ENCODE data around the gene THOC6. TPM values are rescaled to one million over a fixed set of nuclear protein-coding genes. Genes with fewer than 3 reads are reported as not detected.
"Not testable (repeated sequence)": the region's sequence is repeated elsewhere in the genome, so short reads cannot be mapped to it uniquely, and the experiment has no call there.

The THOC6 gene
- total and polyA plus RNA-seq, 4 donors: 10.8 to 14.8 (median 11.7) TPM

GRCh38 chr16:3051494-3051893 lies 27.7 kb downstream of the THOC6 start:
- no peak for TF ChIP-seq CTCF (IDR thresholded peaks at IDR 0.05; ENCODE audit: low read depth, low read length, missing input control)
- no peak for TF ChIP-seq ATF3 (IDR thresholded peaks at IDR 0.05)
- TF ChIP-seq JUND (IDR thresholded peaks at IDR 0.05): no peak
- TF ChIP-seq RAD21 (IDR thresholded peaks at IDR 0.05): no peak
- no peak for TF ChIP-seq FOXA1 (IDR thresholded peaks at IDR 0.05)
- TF ChIP-seq TAF1 (conservative IDR thresholded peaks at IDR 0.05): no peak
- no peak for TF ChIP-seq HNF4A (conservative IDR thresholded peaks at IDR 0.05)
- TF ChIP-seq HNF4G (IDR thresholded peaks at IDR 0.05): no peak
- TF ChIP-seq ZBTB33 (IDR thresholded peaks at IDR 0.05): no peak
- no peak for TF ChIP-seq REST (IDR thresholded peaks at IDR 0.05)
- TF ChIP-seq NR2F2 (IDR thresholded peaks at IDR 0.05): no peak
- TF ChIP-seq MAX (IDR thresholded peaks at IDR 0.05): no peak
- no peak for TF ChIP-seq FOXA2 (IDR thresholded peaks at IDR 0.05)
- TF ChIP-seq EGR1 (IDR thresholded peaks at IDR 0.05; ENCODE audit: low read depth in 2 of 2): no peak
- no peak for TF ChIP-seq GABPA (IDR thresholded peaks at IDR 0.05 in 1 of 2, conservative IDR thresholded peaks at IDR 0.05 in 1 of 2)
- TF ChIP-seq YY1 (IDR thresholded peaks at IDR 0.05): no peak
- TF ChIP-seq RXRA (IDR thresholded peaks at IDR 0.05): no peak
- no peak for TF ChIP-seq SP1 (IDR thresholded peaks at IDR 0.05)
- H3K36me3 ChIP-seq (ENCODE audit: control insufficient read depth in 4 of 4, insufficient read depth in 3 of 4, low read depth in 1 of 4, low read length in 3 of 4): peaks cover 0 to 2% (median 0%) of the 10 kb centered on the region in 4 donors
- H3K27ac ChIP-seq (ENCODE audit: low read depth in 1 of 2, low read length in 2 of 2): no peak overlapping the region

GRCh38 chr16:3052571-3053329 lies 28.9 kb downstream of the THOC6 start:
- WGBS: 78% methylated on average over 11 of the region's 12 CpGs
- H3K4me3 ChIP-seq (ENCODE audit: low read depth in 1 of 3, low read length in 3 of 3); DNase-seq (ENCODE audit: low spot score); H3K9ac ChIP-seq (ENCODE audit: low read depth in 1 of 2, low read length in 2 of 2); H3K4me1 ChIP-seq (ENCODE audit: control insufficient read depth in 4 of 4, insufficient read depth in 4 of 4, low read length in 3 of 4); H3K36me3 ChIP-seq (ENCODE audit: control insufficient read depth in 4 of 4, insufficient read depth in 3 of 4, low read depth in 1 of 4, low read length in 3 of 4); H3K27me3 ChIP-seq (ENCODE audit: control insufficient read depth in 4 of 4, insufficient read depth in 4 of 4, low read length in 3 of 4); H3K9me3 ChIP-seq (ENCODE audit: control insufficient read depth in 4 of 4, low read length in 3 of 4); H3K27ac ChIP-seq (ENCODE audit: low read depth in 1 of 2, low read length in 2 of 2): not testable (repeated sequence)

More at GRCh38 chr16:3051494-3051893, 27.7 kb downstream of the THOC6 start:
- 84% methylated on average over 9 of the region's 9 CpGs for WGBS
- no peak overlapping the region for H3K9ac ChIP-seq (ENCODE audit: low read depth in 1 of 2, low read length in 2 of 2)
- peaks cover 0 to 5% (median 2%) of the 10 kb centered on the region in 4 donors for H3K4me1 ChIP-seq (ENCODE audit: control insufficient read depth in 4 of 4, insufficient read depth in 4 of 4, low read length in 3 of 4)
- no peak for DNase-seq (ENCODE audit: low spot score)
- peaks cover 0 to 6% (median 0%) of the 10 kb centered on the region in 4 donors for H3K27me3 ChIP-seq (ENCODE audit: control insufficient read depth in 4 of 4, insufficient read depth in 4 of 4, low read length in 3 of 4)
- H3K4me3 ChIP-seq (ENCODE audit: low read depth in 1 of 3, low read length in 3 of 3): no peak overlapping the region
- no peaks in the 10 kb centered on the region for H3K9me3 ChIP-seq (ENCODE audit: control insufficient read depth in 4 of 4, low read length in 3 of 4)

GRCh38 chr16:3053330-3053710 lies 29.5 kb downstream of the THOC6 start:
- not testable (repeated sequence) for H3K9ac ChIP-seq (ENCODE audit: low read depth in 1 of 2, low read length in 2 of 2); H3K36me3 ChIP-seq (ENCODE audit: control insufficient read depth in 4 of 4, insufficient read depth in 3 of 4, low read depth in 1 of 4, low read length in 3 of 4); H3K4me3 ChIP-seq (ENCODE audit: low read depth in 1 of 3, low read length in 3 of 3); H3K27me3 ChIP-seq (ENCODE audit: control insufficient read depth in 4 of 4, insufficient read depth in 4 of 4, low read length in 3 of 4); H3K27ac ChIP-seq (ENCODE audit: low read depth in 1 of 2, low read length in 2 of 2); H3K9me3 ChIP-seq (ENCODE audit: control insufficient read depth in 4 of 4, low read length in 3 of 4); H3K4me1 ChIP-seq (ENCODE audit: control insufficient read depth in 4 of 4, insufficient read depth in 4 of 4, low read length in 3 of 4); DNase-seq (ENCODE audit: low spot score)
- 91% methylated on average over 12 of the region's 13 CpGs for WGBS
